Activated CD8-positive, alpha-beta memory T cell treated with anti-CD3 and anti-CD28 coated beads, Interleukin-2, amount 50 U/mL, for 4 hours (primary cell): ENCODE results near the gene PPT1.

ENCODE experiments used
- DNase-seq: peaks from one replicate; pipeline ENCODE4 v3.0.0-alpha.2; 2020

The PPT1 gene

GRCh38 chr1:40023379-40023944 is 73.6 kb downstream of the PPT1 start:
- DNase-seq = no peak
